Aorta (tissue), 5 donors: ENCODE data around the gene INPP4A. TPM values are rescaled to one million over a fixed set of nuclear protein-coding genes. Genes with fewer than 3 reads are reported as not detected.

Experiments used
- ATAC-seq: fragments of 200-7000 bp; cut with Tn5 transposase; one replicate; pipeline ENCODE4 v1.9.1; 2022; ENCODE audit warnings: moderate library complexity; ENCODE audit not compliant: low FRiP score
- DNase-seq, 2 donors: peaks; one replicate each; pipeline ENCODE4 v3.0.0-alpha.2; 2020
- H3K27ac ChIP-seq, 2 donors: one replicate each; pipeline ENCODE4 v1.5.1; 2013; ENCODE audit warnings: low read length in 2 of 2, mild to moderate bottlenecking in 2 of 2, moderate library complexity in 2 of 2, control low read depth in 1 of 2, inconsistent platforms in 1 of 2, low read depth in 1 of 2
- H3K27me3 ChIP-seq, 2 donors: one replicate each; pipeline ENCODE4 v1.6.1; 2013; ENCODE audit warnings: control low read depth in 1 of 2, low read length in 1 of 2, mild to moderate bottlenecking in 1 of 2, moderate library complexity in 1 of 2; ENCODE audit not compliant: insufficient read depth in 2 of 2, control insufficient read depth in 1 of 2
- H3K36me3 ChIP-seq, 2 donors: one replicate each; pipeline ENCODE4 v1.6.1; 2013; ENCODE audit warnings: control low read depth in 1 of 2, low read length in 1 of 2, mild to moderate bottlenecking in 1 of 2; ENCODE audit not compliant: insufficient read depth in 2 of 2, control insufficient read depth in 1 of 2
- H3K4me1 ChIP-seq, 2 donors: one replicate each; pipeline ENCODE4 v1.6.1; 2013; ENCODE audit warnings: low read length in 2 of 2, control low read depth in 1 of 2, mild to moderate bottlenecking in 1 of 2, moderate library complexity in 1 of 2; ENCODE audit not compliant: insufficient read depth in 2 of 2, control insufficient read depth in 1 of 2
- H3K4me3 ChIP-seq, 2 donors: one replicate each; pipeline ENCODE4 v1.5.1; 2013; ENCODE audit warnings: low read length in 2 of 2, control low read depth in 1 of 2, mild to moderate bottlenecking in 1 of 2
- H3K9me3 ChIP-seq: one replicate; pipeline ENCODE4 v1.6.1; 2013; ENCODE audit warnings: mild to moderate bottlenecking, low read length; ENCODE audit not compliant: control insufficient read depth
- WGBS, 2 donors: extraction: QIAGEN DNeasy Blood & Tissue Kit; methylation state at CpG; one replicate each; pipeline ENCODE4 v1.1.7; 2013; 5-methylcytosine and 5-hydroxymethylcytosine counted together
- intact Hi-C, 2 donors: fragments of 100-400 bp; cut with DNase I; formaldehyde crosslinking; loops; one replicate each; pipeline versions ENCODE4 v1.14.2 to v1.15.0; 2022
- polyA plus RNA-seq, 2 donors: library from polyadenylated mRNA; stranded (reverse); fragments of 200-250 nt; gene quantifications; one replicate each; pipeline ENCODE4 v1.2.3, GENCODE V29; 2013
- total RNA-seq, 2 donors: library from RNA; stranded (reverse); fragmentation: NEBNext Ultra II Directional; extraction: Animal tissue kit (Norgen Biotek cat#: 25700); gene quantifications; one replicate each; pipeline ENCODE4 v1.2.1, GENCODE V29; 2021
- donor health status: healthy with polysubstance abuse.
- donor health status: Bipolar disorder and iron deficiency.
- donor health status: DM: no; HTN: no; CAD: no.
- donor health status: DM: no; HTN: no; CAD: no.
- donor health status: DM: yes; HTN: yes; CAD: no.

The INPP4A gene
- total and polyA plus RNA-seq, 4 donors = 2.9 to 43.4 (median 21.4) TPM

- no peaks in the 10 kb centered on the region for H3K9me3 ChIP-seq
- no peaks in the 10 kb centered on the region for H3K27me3 ChIP-seq
- no peak overlapping the region for H3K27ac ChIP-seq
- no peak for DNase-seq
- H3K4me3 ChIP-seq = no peak overlapping the region
- 92 to 95% methylated on average over 5 of the region's 5 CpGs for WGBS, 2 donors
- no peaks in the 10 kb centered on the region for H3K4me1 ChIP-seq
- H3K36me3 ChIP-seq = no peaks in the 10 kb centered on the region
- intact Hi-C loops = no loop called here
- no peak for ATAC-seq
These were observed 30.4 kb downstream of the INPP4A start for GRCh38 chr2:98474979-98475632.

DNA sequence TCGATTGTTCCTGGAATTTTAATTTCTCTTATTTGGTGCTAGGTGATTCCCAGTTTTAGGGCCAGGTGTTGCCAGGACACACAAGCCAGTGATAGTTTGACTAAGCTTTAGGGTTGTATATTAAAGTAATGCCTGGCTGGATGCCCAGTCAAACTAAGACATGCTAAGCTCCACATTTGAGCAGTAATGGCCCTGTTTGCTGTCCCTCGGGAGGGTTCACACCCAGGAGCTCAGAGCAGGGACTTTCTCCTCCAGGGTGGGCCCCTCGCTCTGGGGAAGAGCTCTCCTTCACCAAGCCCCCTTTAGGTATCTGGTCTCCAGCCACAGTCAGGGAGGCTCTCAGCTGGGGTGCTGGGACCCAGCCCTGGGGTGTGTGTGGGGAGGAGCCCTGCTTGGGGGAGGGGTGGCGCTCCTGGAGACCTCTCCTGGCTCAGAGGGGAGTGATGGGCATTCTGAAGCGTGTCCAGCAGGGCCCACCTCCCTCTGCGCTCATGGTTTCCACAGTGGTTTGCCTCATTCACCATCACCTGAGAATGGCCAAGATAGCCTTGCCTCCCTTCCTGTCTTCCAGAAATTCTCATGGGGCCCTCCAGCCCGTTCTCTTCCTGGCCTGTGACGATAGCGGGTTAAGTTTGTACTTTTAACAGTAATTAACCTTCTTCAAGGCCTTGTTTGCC, 31.7 kb downstream of the INPP4A start:
- intact Hi-C loops = no loop called here
- no peak for ATAC-seq
- Histone ChIP-seq H3K4me3 (no peak overlapping the region), H3K27me3 (no peaks in the 10 kb centered on the region), H3K4me1 (no peaks in the 10 kb centered on the region), H3K9me3 (no peaks in the 10 kb centered on the region), H3K27ac (no peak overlapping the region), H3K36me3 (no peaks in the 10 kb centered on the region)
- no peak for DNase-seq
- WGBS, 2 donors = 94 to 99% methylated on average over 9 of the region's 9 CpGs

- H3K4me1 ChIP-seq = no peaks in the 10 kb centered on the region
- intact Hi-C loops = no loop called here
- no peaks in the 10 kb centered on the region for H3K36me3 ChIP-seq
- WGBS, 2 donors = 97 to 99% methylated on average over 10 of the region's 10 CpGs
- ATAC-seq (no peak), DNase-seq (no peak)
- H3K27ac ChIP-seq = no peak overlapping the region
- H3K9me3 ChIP-seq = no peaks in the 10 kb centered on the region
- no peaks in the 10 kb centered on the region for H3K27me3 ChIP-seq
- no peak overlapping the region for H3K4me3 ChIP-seq
These were observed 32.4 kb downstream of the INPP4A start for GRCh38 chr2:98477036-98477435.

DNA sequence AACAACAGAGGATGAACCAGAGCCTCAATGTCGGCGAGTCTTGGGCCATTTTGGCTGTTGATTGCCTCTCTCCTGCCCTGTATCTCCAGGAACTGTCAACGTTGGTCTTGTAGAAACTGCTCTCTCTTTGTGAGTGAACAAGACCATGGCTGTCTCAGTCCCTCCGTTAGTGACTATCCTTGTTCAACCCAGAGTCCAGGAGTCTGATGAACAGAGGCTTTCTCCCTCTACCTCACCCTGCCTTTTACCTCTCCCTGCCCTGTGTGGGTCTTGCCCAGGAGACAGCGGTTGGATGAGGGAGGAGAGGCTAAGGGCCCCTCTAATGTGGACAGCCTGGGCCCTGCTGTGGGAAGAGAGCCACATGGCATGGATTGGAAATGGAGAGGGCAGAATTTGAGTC, 32.8 kb downstream of the INPP4A start:
- H3K4me3 ChIP-seq = no peak overlapping the region
- no peaks in the 10 kb centered on the region for H3K27me3 ChIP-seq
- H3K4me1 ChIP-seq = no peaks in the 10 kb centered on the region
- DNase-seq = no peak
- WGBS, 2 donors = 96 to 97% methylated on average over 5 of the region's 5 CpGs
- no peak overlapping the region for H3K27ac ChIP-seq
- H3K36me3 ChIP-seq = no peaks in the 10 kb centered on the region
- no peak for ATAC-seq
- H3K9me3 ChIP-seq = no peaks in the 10 kb centered on the region
- intact Hi-C loops = no loop called here

DNA sequence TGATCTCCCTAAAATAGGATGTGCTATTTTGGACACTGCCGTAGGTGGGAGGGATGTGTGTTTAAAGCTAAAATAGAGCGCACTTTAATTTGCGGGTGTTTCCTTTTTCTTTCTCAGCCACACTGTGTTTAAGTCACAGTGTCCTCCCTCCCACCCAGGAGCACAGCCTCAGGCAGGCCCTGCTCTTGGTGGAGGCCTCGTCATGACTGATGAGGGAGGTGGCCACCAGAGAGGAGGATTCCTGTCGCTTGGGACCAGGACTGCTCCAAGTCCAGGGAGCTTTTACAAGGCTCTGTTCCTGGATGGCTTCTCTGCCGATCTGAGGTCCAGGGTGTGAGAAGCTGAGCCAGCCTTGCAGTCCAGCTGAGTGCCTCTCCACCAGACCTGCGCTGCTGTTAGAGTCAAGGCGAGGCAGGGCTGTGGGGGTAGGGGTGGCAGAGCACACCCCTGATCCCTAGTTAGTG, 33.5 kb downstream of the INPP4A start:
- ATAC-seq (no peak), DNase-seq (no peak)
- Histone ChIP-seq H3K9me3 (no peaks in the 10 kb centered on the region), H3K36me3 (no peaks in the 10 kb centered on the region), H3K4me1 (no peaks in the 10 kb centered on the region), H3K4me3 (no peak overlapping the region), H3K27me3 (no peaks in the 10 kb centered on the region), H3K27ac (no peak overlapping the region)
- WGBS, 2 donors = 94% methylated on average over 8 of the region's 8 CpGs
- intact Hi-C loops = no loop called here

DNA sequence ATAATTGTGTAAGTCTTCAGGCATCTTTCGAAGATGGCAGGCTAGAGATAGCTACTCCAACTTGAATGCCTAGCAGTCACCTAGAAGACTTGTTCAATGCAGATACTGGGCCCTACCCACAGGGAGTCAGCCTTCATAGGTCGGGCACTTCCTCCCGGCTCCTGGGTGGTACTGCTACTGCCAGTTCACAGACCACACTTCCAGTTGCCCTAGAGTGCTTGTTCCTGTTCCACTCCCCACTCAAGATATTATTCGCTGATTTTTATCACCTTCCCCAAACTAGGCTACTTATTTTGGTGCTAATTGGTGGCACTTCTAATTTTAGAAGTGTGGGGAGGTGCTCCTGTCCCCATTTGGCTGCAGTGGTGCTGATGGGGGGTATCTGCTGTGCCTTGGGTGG, 34.2 kb downstream of the INPP4A start:
- H3K36me3 ChIP-seq = no peaks in the 10 kb centered on the region
- 90 to 97% methylated on average over 4 of the region's 4 CpGs for WGBS, 2 donors
- no peaks in the 10 kb centered on the region for H3K27me3 ChIP-seq
- ATAC-seq = no peak
- intact Hi-C loops = no loop called here
- H3K9me3 ChIP-seq = no peaks in the 10 kb centered on the region
- H3K27ac ChIP-seq = no peak overlapping the region
- no peak overlapping the region for H3K4me3 ChIP-seq
- no peaks in the 10 kb centered on the region for H3K4me1 ChIP-seq
- DNase-seq = no peak

- no peak for DNase-seq
- no peaks in the 10 kb centered on the region for H3K27me3 ChIP-seq
These were observed 34.7 kb downstream of the INPP4A start for GRCh38 chr2:98479371-98479770.

DNA sequence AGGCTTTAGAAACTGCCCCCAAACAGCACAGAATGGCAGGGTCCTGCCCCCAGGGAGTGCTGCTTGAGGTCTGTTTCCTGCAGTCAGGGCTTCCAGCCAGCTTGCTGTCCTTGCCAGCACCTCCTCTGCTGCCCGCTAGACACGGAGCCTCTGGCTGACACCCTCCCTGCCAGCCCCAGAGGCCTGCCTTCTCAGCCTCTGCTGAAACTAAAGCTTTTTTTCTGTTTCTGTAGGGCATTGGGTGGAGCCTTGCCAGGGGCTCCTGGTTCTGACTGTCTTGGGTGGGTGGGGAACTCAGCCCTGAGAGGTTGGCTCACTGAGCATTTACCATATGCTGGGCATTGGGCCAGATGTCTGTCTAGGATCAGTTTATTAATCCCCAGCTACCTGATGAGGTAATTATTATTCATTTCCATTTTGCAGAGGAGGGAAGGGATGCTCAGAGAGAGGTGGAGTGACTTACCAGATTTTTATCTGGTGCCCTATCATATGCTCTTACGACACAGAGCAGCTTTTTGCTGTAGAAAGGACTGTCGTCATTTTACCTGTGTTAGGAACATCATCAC, 35.4 kb downstream of the INPP4A start:
- Histone ChIP-seq H3K27me3 (no peaks in the 10 kb centered on the region), H3K36me3 (no peaks in the 10 kb centered on the region), H3K4me1 (no peaks in the 10 kb centered on the region), H3K9me3 (no peaks in the 10 kb centered on the region), H3K27ac (no peak overlapping the region), H3K4me3 (no peak overlapping the region)
- WGBS, 2 donors = 32 to 35% methylated on average over 4 of the region's 4 CpGs
- ATAC-seq = peak; percentile 72
- intact Hi-C loops = no loop called here
- DNase-seq = peak; percentile 81 to 84

More at GRCh38 chr2:98479371-98479770, 34.7 kb downstream of the INPP4A start:
- 72 to 76% methylated on average over 4 of the region's 4 CpGs for WGBS, 2 donors
- no peaks in the 10 kb centered on the region for H3K4me1 ChIP-seq
- ATAC-seq = no peak
- intact Hi-C loops = no loop called here
- no peak overlapping the region for H3K27ac ChIP-seq
- no peaks in the 10 kb centered on the region for H3K36me3 ChIP-seq
- no peaks in the 10 kb centered on the region for H3K9me3 ChIP-seq
- no peak overlapping the region for H3K4me3 ChIP-seq

DNA sequence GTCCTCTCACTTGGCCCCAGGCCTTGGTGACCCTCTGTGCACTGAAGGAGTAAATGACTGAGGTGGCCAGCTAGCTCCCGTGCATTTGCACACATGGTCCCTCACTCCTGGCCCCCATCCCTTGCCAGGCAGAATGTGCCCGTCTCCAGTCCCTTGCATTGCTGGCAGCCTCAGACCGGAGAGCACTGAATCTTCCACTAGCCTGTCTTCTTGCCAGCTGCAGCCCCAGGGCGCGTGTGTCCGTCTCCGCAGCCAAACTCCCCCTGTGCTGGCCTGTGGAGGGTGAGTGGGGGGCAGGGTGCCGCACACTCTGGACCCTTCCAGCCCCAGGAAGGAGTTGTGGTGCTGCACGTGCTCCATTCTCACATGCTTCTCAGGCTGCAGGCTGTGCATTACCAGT, 35.9 kb downstream of the INPP4A start:
- ATAC-seq (no peak), DNase-seq (no peak)
- Histone ChIP-seq H3K4me3 (no peak overlapping the region), H3K36me3 (no peaks in the 10 kb centered on the region), H3K27ac (no peak overlapping the region), H3K4me1 (no peaks in the 10 kb centered on the region), H3K9me3 (no peaks in the 10 kb centered on the region), H3K27me3 (no peaks in the 10 kb centered on the region)
- intact Hi-C loops = no loop called here
- WGBS, 2 donors = 45 to 53% methylated on average over 9 of the region's 9 CpGs
